ENCODE data around the gene TET2. TPM values are rescaled to one million over a fixed set of nuclear protein-coding genes. Genes with fewer than 3 reads are reported as not detected.

Gene TET2
- polyA plus RNA-seq, 6 donors from 2014 or later, result 8.2 to 34.5 (median 27.7) TPM

- H3K27ac Mint-ChIP-seq, result no peak overlapping the region
- peaks cover 7 to 32% (median 32%) of the 10 kb centered on the region in 3 donors for H3K4me1 Mint-ChIP-seq
- DNase-seq, result no peak
- ATAC-seq (ENCODE audit: low read depth in 2 of 2), result no peak
- H3K4me3 Mint-ChIP-seq, result no peak overlapping the region
- no peaks in the 10 kb centered on the region for H3K27me3 Mint-ChIP-seq
- peaks cover 11% of the 10 kb centered on the region in 2 donors for H3K36me3 Mint-ChIP-seq
- H3K9me3 Mint-ChIP-seq, result peaks cover 0 to 6% (median 0%) of the 10 kb centered on the region in 7 donors
Measured at GRCh38 chr4:105179539-105180401, 33.1 kb downstream of the TET2 start.

GRCh38 chr4:105181259-105181658 lies 34.6 kb downstream of the TET2 start:
- H3K27me3 Mint-ChIP-seq, result no peaks in the 10 kb centered on the region
- H3K4me1 Mint-ChIP-seq, result peaks cover 7 to 34% (median 30%) of the 10 kb centered on the region in 3 donors
- no peaks in the 10 kb centered on the region for H3K36me3 Mint-ChIP-seq
- no peaks in the 10 kb centered on the region for H3K9me3 Mint-ChIP-seq
- H3K4me3 Mint-ChIP-seq, result no peak overlapping the region
- peak overlapping the region in 1 of 6 donors; percentile 33 for H3K27ac Mint-ChIP-seq
- DNase-seq (no peak), ATAC-seq (ENCODE audit: low read depth in 2 of 2) (no peak)

- no peaks in the 10 kb centered on the region for H3K27me3 Mint-ChIP-seq
- H3K36me3 Mint-ChIP-seq, result no peaks in the 10 kb centered on the region
- no peak for ATAC-seq (ENCODE audit: low read depth in 2 of 2)
- no peak for DNase-seq
- no peak overlapping the region for H3K4me3 Mint-ChIP-seq
- no peaks in the 10 kb centered on the region for H3K9me3 Mint-ChIP-seq
- H3K27ac Mint-ChIP-seq, result no peak overlapping the region
- H3K4me1 Mint-ChIP-seq, result peaks cover 9 to 28% (median 26%) of the 10 kb centered on the region in 3 donors
Measured at GRCh38 chr4:105182211-105182610, 35.5 kb downstream of the TET2 start.

- Mint-ChIP-seq H3K27me3 (no peaks in the 10 kb centered on the region), H3K36me3 (no peaks in the 10 kb centered on the region), H3K4me1 (peaks cover 15 to 30% (median 24%) of the 10 kb centered on the region in 3 donors), H3K4me3 (peak overlapping the region in 1 of 8 donors; percentile 38), H3K27ac (peak overlapping the region in 3 of 6 donors; percentile 7 to 83 (median 23)), H3K9me3 (no peaks in the 10 kb centered on the region)
- ATAC-seq (ENCODE audit: low read depth in 2 of 2), result no peak
- DNase-seq, result no peak
Measured at GRCh38 chr4:105184316-105184980, 37.8 kb downstream of the TET2 start.

GRCh38 chr4:105186701-105187161 lies 40.1 kb downstream of the TET2 start:
- Mint-ChIP-seq H3K4me1 (peaks cover 33 to 38% (median 37%) of the 10 kb centered on the region in 3 donors), H3K36me3 (no peaks in the 10 kb centered on the region), H3K4me3 (no peak overlapping the region), H3K9me3 (no peaks in the 10 kb centered on the region), H3K27me3 (no peaks in the 10 kb centered on the region), H3K27ac (peak overlapping the region in 1 of 6 donors; percentile 69)
- ATAC-seq (ENCODE audit: low read depth in 2 of 2) (no peak), DNase-seq (no peak)

GRCh38 chr4:105189855-105190650 lies 43.4 kb downstream of the TET2 start:
- H3K9me3 Mint-ChIP-seq, result no peaks in the 10 kb centered on the region
- H3K27me3 Mint-ChIP-seq, result no peaks in the 10 kb centered on the region
- DNase-seq (no peak), ATAC-seq (ENCODE audit: low read depth in 2 of 2) (no peak)
- peaks cover 36 to 37% (median 37%) of the 10 kb centered on the region in 3 donors for H3K4me1 Mint-ChIP-seq
- H3K4me3 Mint-ChIP-seq, result no peak overlapping the region
- no peaks in the 10 kb centered on the region for H3K36me3 Mint-ChIP-seq
- H3K27ac Mint-ChIP-seq, result peak overlapping the region; percentile 15 to 81 (median 33)

- Mint-ChIP-seq H3K9me3 (no peaks in the 10 kb centered on the region), H3K4me3 (peak overlapping the region in 3 of 8 donors; percentile 18 to 46 (median 34)), H3K27me3 (no peaks in the 10 kb centered on the region), H3K36me3 (no peaks in the 10 kb centered on the region), H3K27ac (peak overlapping the region in 5 of 6 donors; percentile 27 to 63 (median 39)), H3K4me1 (peaks cover 47 to 53% (median 48%) of the 10 kb centered on the region in 3 donors)
- DNase-seq (no peak), ATAC-seq (ENCODE audit: low read depth in 2 of 2) (peak in 1 of 2 donors; percentile 23)
Measured at GRCh38 chr4:105191621-105192210, 45.0 kb downstream of the TET2 start.

GRCh38 chr4:105192474-105192873 lies 45.8 kb downstream of the TET2 start:
- Mint-ChIP-seq H3K4me3 (no peak overlapping the region), H3K27ac (peak overlapping the region in 1 of 6 donors; percentile 68), H3K27me3 (no peaks in the 10 kb centered on the region), H3K4me1 (peaks cover 49 to 58% (median 51%) of the 10 kb centered on the region in 3 donors), H3K36me3 (no peaks in the 10 kb centered on the region), H3K9me3 (no peaks in the 10 kb centered on the region)
- no peak for DNase-seq
- ATAC-seq (ENCODE audit: low read depth in 2 of 2), result no peak

GRCh38 chr4:105192910-105193309 lies 46.2 kb downstream of the TET2 start:
- Mint-ChIP-seq H3K27me3 (no peaks in the 10 kb centered on the region), H3K36me3 (no peaks in the 10 kb centered on the region), H3K27ac (peak overlapping the region in 2 of 6 donors; percentile 43 to 68), H3K4me1 (peaks cover 49 to 58% (median 50%) of the 10 kb centered on the region in 3 donors), H3K4me3 (no peak overlapping the region), H3K9me3 (no peaks in the 10 kb centered on the region)
- no peak for DNase-seq
- ATAC-seq (ENCODE audit: low read depth in 2 of 2), result no peak

- H3K9me3 Mint-ChIP-seq, result no peaks in the 10 kb centered on the region
- H3K4me1 Mint-ChIP-seq, result peaks cover 44 to 54% (median 46%) of the 10 kb centered on the region in 3 donors
- H3K27me3 Mint-ChIP-seq, result no peaks in the 10 kb centered on the region
- DNase-seq (no peak), ATAC-seq (ENCODE audit: low read depth in 2 of 2) (no peak)
- no peak overlapping the region for H3K27ac Mint-ChIP-seq
- H3K36me3 Mint-ChIP-seq, result no peaks in the 10 kb centered on the region
- no peak overlapping the region for H3K4me3 Mint-ChIP-seq
Measured at GRCh38 chr4:105193536-105193935, 46.9 kb downstream of the TET2 start.

GRCh38 chr4:105194328-105195231 lies 47.9 kb downstream of the TET2 start:
- Mint-ChIP-seq H3K36me3 (no peaks in the 10 kb centered on the region), H3K4me3 (no peak overlapping the region), H3K4me1 (peaks cover 40 to 52% (median 48%) of the 10 kb centered on the region in 3 donors), H3K9me3 (no peaks in the 10 kb centered on the region), H3K27ac (peak overlapping the region in 1 of 6 donors; percentile 31), H3K27me3 (no peaks in the 10 kb centered on the region)
- DNase-seq, result no peak
- ATAC-seq (ENCODE audit: low read depth in 2 of 2), result no peak

Data from naive B cell (primary cell).